NK-92 treated with Interleukin-12 subunit alpha and Interleukin-12 subunit beta, amount 100 ng/mL, for 24 hours (cell line): ENCODE results near the gene FUOM.

Source experiments
- DNase-seq: peaks from one replicate; lab custom pipeline; 2025; lab: John Stamatoyannopoulos, UW

The FUOM gene

GRCh38 chr10:133310399-133310755, 47.4 kb downstream of the FUOM start:
- no peak for DNase-seq

GRCh38 chr10:133309720-133310398, 48.0 kb downstream of the FUOM start:
- DNase-seq: no peak

- peak; percentile 77 for DNase-seq
These were observed 48.6 kb downstream of the FUOM start for GRCh38 chr10:133309100-133309719.

GRCh38 chr10:133308421-133309099, 49.3 kb downstream of the FUOM start, which contains the start of the genes TUBGCP2 and ZNF511:
TSS of gene TUBGCP2 (minus strand) at chr10:133308872. CDS start at chr10:133302941, 5,931 bp downstream.
TSS of gene ZNF511 (plus strand) at chr10:133308914. CDS start at chr10:133308944, 30 bp downstream.
- peak; percentile 76 for DNase-seq

- DNase-seq: peak; percentile 68
These were observed 49.9 kb downstream of the FUOM start for GRCh38 chr10:133307776-133308420.

GRCh38 chr10:133306941-133307379, 50.9 kb downstream of the FUOM start:
- DNase-seq: no peak

- no peak for DNase-seq
These were observed 51.7 kb downstream of the FUOM start for GRCh38 chr10:133306097-133306476.
